Osteoblast (primary cell): ENCODE results near the gene TM9SF1. TPM values are rescaled to one million over a fixed set of nuclear protein-coding genes. Genes with fewer than 3 reads are reported as not detected.

Source experiments
- DNase-seq: peaks from one replicate; pipeline ENCODE4 v3.0.0; 2011; ENCODE audit warnings: low spot score, mixed read lengths; ENCODE audit not compliant: insufficient read length; ENCODE audit errors: missing footprints
- H2AFZ ChIP-seq: 2 replicates; pipeline ENCODE4 v1.6.0; 2011; ENCODE audit warnings: mild to moderate bottlenecking, low read length
- H3K27ac ChIP-seq: 2 replicates; pipeline ENCODE4 v1.5.1; 2011; ENCODE audit warnings: mild to moderate bottlenecking, low read depth, low read length, moderate library complexity
- H3K27me3 ChIP-seq: 2 replicates; pipeline ENCODE4 v1.6.0; 2012; ENCODE audit warnings: mild to moderate bottlenecking, control low read depth, inconsistent platforms, low read length, moderate library complexity; ENCODE audit not compliant: insufficient read depth
- H3K36me3 ChIP-seq: 2 replicates; pipeline ENCODE4 v1.5.1; 2011; ENCODE audit warnings: mild to moderate bottlenecking, low read length, control low read depth, moderate library complexity; ENCODE audit not compliant: insufficient read depth
- H3K4me1 ChIP-seq: 2 replicates; pipeline ENCODE4 v1.5.1; 2011; ENCODE audit warnings: mild to moderate bottlenecking, low read length, control low read depth, moderate library complexity; ENCODE audit not compliant: insufficient read depth
- H3K4me2 ChIP-seq: 2 replicates; pipeline ENCODE4 v1.6.0; 2011; ENCODE audit warnings: mild to moderate bottlenecking, low read length; ENCODE audit not compliant: insufficient read depth
- H3K4me3 ChIP-seq: fragments of 200-600 bp; sonication (generic); 3 replicates; pipeline ENCODE4 v1.5.1; 2012; ENCODE audit warnings: mild to moderate bottlenecking, low read length, inconsistent platforms; ENCODE audit not compliant: insufficient read depth
- H3K79me2 ChIP-seq: 2 replicates; pipeline ENCODE4 v1.6.0; 2012; ENCODE audit warnings: mild to moderate bottlenecking, low read length, control low read depth, inconsistent platforms; ENCODE audit not compliant: insufficient read depth
- H3K9me3 ChIP-seq: 2 replicates; pipeline ENCODE4 v1.5.1; 2011; ENCODE audit warnings: low read depth, low read length, control low read depth
- H4K20me1 ChIP-seq: 2 replicates; pipeline ENCODE4 v1.6.0; 2012; ENCODE audit warnings: mild to moderate bottlenecking, low read length, control low read depth; ENCODE audit not compliant: insufficient read depth
- CTCF ChIP-seq: IDR thresholded peaks from 2 replicates; pipeline ENCODE4 v1.5.1; 2011; ENCODE audit warnings: mild to moderate bottlenecking, low read depth, low read length, moderate library complexity; ENCODE audit errors: extremely low read depth
- total RNA-seq: library from RNA; depleted of rRNA; stranded (reverse); fragments of >200 nt; gene quantifications from 2 replicates; pipeline ENCODE4 v1.2.3, GENCODE V29; 2012

Gene TM9SF1
- total RNA-seq, 1 donor: 78.2 TPM

DNA sequence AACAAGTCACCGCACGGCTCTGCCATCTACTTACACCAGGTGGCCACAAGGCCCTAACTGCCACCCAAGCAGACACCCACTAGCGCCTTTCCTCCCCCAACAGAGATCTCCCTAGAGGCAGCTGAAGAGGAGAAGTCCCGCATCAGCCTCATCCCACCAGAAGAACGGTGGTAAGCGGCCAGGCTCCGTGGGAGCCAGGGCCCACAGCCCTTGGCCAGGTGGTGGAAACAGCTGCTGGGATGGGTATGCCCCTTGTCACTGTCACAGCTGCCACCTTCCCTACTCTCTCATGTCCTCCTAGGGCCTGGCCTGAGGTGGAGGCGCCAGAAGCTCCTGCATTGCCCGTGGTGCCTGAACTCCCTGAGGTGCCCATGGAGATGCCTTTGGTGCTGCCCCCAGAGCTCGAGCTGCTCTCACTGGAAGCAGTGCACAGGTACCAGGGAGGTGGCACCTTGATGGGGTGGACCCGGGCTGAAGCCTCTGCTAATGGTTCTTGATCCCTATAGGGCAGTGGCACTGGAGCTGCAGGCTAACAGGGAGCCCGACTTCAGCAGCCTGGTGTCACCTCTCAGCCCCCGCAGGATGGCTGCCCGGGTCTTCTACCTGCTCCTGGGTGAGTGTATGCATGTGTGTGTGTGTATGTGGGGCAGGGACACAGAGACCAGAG lies 15.8 kb downstream of the TM9SF1 start:
- Histone ChIP-seq H3K79me2 (no peaks in the 10 kb centered on the region), H3K4me3 (no peak overlapping the region), H3K4me1 (peaks cover 7% of the 10 kb centered on the region), H3K27me3 (no peaks in the 10 kb centered on the region), H2AFZ (no peak overlapping the region), H4K20me1 (no peaks in the 10 kb centered on the region), H3K27ac (peak overlapping the region; percentile 72), H3K36me3 (peaks cover 64% of the 10 kb centered on the region), H3K9me3 (no peaks in the 10 kb centered on the region), H3K4me2 (no peak overlapping the region)
- no peak for TF ChIP-seq CTCF
- peak; percentile 19 for DNase-seq

DNA sequence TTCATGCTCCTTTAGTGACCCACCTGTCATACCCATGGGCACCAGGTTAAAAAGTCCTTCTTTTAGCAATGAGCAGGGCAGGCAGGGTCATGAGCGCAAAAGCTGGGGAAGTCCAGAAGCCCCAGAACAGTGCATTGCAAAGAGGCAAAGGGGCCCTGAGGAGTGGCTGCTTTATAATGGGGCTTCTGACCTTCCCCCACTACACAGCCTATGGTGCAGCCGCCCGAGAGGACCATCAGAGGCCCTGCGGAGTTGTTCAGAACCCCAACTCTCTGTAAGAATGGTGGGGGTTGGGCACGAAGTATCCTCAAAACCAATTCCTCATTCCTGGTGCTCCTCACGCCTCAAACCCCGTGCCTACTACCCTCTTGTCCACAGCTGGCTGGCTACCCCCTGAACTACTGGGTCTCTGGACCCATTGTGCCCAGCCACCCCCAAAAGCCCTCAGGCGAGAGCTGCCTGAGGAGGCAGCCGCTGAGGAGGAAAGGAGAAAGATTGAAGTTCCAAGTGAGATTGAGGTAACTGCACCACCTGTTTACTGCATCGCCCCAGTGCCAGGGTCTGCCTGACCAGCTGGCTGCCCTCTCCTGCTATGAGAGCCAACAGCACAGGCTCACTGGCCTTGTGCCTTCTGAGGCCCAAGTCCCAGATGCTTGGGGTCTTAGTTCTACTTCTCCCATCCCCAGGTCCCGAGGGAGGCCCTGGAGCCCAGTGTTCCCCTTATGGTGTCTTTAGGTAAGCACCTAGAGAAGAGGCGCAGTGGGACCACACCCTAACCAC lies 16.7 kb downstream of the TM9SF1 start:
- H3K4me3 ChIP-seq: no peak overlapping the region
- peak; percentile 46 for DNase-seq
- H4K20me1 ChIP-seq: no peaks in the 10 kb centered on the region
- H3K9me3 ChIP-seq: no peaks in the 10 kb centered on the region
- TF ChIP-seq CTCF: no peak
- H3K4me1 ChIP-seq: peaks cover 7% of the 10 kb centered on the region
- no peaks in the 10 kb centered on the region for H3K79me2 ChIP-seq
- no peaks in the 10 kb centered on the region for H3K27me3 ChIP-seq
- H3K27ac ChIP-seq: no peak overlapping the region
- peaks cover 57% of the 10 kb centered on the region for H3K36me3 ChIP-seq
- no peak overlapping the region for H3K4me2 ChIP-seq
- no peak overlapping the region for H2AFZ ChIP-seq

DNA sequence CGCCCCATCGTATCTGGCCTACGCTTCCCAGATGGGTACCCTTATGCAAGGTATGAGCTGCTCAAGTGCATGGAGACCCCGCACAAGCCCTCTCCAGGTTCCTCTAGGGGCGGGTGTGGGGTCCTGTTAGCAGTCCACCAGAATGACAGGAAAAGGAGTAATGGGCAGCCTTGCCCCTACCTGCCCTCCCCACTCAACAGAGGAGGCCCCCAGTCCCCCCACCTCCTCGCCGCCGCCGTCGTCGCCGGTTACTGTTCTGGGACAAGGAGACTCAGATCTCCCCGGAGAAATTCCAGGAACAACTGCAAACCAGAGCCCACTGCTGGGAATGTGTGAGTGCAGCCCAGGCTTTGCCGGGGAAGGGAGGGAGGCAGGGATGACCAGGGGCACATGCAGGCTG lies 17.4 kb downstream of the TM9SF1 start:
- Histone ChIP-seq H4K20me1 (no peaks in the 10 kb centered on the region), H3K27me3 (no peaks in the 10 kb centered on the region), H3K27ac (no peak overlapping the region), H3K36me3 (peaks cover 54% of the 10 kb centered on the region), H3K79me2 (no peaks in the 10 kb centered on the region), H3K4me1 (peaks cover 7% of the 10 kb centered on the region), H3K9me3 (no peaks in the 10 kb centered on the region), H2AFZ (no peak overlapping the region), H3K4me2 (no peak overlapping the region), H3K4me3 (no peak overlapping the region)
- peak; percentile 26 for DNase-seq
- no peak for TF ChIP-seq CTCF

DNA sequence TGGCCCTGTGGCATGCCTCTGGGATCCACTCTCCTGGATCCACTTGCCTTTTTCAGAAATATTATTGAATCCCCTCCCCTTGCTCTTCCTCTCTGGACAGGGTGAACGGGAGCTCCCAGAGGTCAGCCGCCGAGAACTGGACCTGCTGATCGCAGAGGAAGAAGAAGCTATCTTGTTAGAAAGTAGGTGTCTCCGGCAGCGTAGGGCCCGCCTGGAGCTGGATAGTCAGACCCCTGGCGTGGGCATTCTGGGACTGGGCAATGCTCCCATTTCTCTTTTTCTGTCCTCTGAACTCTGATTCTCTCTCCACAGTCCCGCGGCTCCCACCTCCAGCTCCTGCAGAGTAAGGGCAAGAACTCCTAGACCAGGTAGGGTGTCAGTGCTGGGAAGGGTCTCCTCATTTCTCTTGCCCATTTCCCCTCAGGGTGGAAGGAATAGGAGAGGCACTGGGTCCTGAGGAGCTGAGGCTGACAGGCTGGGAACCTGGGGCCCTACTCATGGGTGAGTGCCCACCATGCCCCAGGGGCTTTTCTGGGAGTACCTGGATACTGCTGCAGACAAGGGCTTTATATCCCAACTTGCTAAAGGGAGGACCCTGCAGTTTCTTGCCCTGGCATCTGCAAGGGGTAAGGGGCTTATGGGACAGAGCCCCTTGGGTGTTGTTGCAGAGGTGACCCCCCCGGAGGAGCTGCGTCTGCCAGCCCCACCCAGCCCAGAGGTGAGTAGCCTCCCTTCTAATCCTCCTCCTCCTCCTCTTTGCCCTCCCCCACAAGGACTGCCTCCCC lies 18.0 kb downstream of the TM9SF1 start:
- Histone ChIP-seq H3K4me2 (no peak overlapping the region), H3K36me3 (peaks cover 48% of the 10 kb centered on the region), H3K27me3 (no peaks in the 10 kb centered on the region), H3K4me3 (no peak overlapping the region), H3K4me1 (peaks cover 7% of the 10 kb centered on the region), H3K79me2 (no peaks in the 10 kb centered on the region), H4K20me1 (no peaks in the 10 kb centered on the region), H3K27ac (no peak overlapping the region), H3K9me3 (no peaks in the 10 kb centered on the region), H2AFZ (no peak overlapping the region)
- no peak for TF ChIP-seq CTCF
- DNase-seq: peak; percentile 63
